ENCODE results near the gene FSIP1. TPM values are rescaled to one million over a fixed set of nuclear protein-coding genes. Genes with fewer than 3 reads are reported as not detected.

The FSIP1 gene
- polyA plus RNA-seq, 3 donors, result 0.10 to 0.48 (median 0.21) TPM

- no peak overlapping the region for H3K9ac ChIP-seq (ENCODE audit: insufficient read depth, low read length, poor library complexity, severe bottlenecking)
- DNase-seq, result no peak
- Mint-ChIP-seq H3K36me3 (no peaks in the 10 kb centered on the region), H3K27ac (no peak overlapping the region), H3K27me3 (ENCODE audit: low read depth in 3 of 3) (peaks cover 0 to 3% (median 0%) of the 10 kb centered on the region in 3 donors), H3K4me3 (no peak overlapping the region), H3K4me1 (no peaks in the 10 kb centered on the region), H3K9me3 (peaks cover 0 to 6% (median 2%) of the 10 kb centered on the region in 7 donors)
- no peaks in the 10 kb centered on the region for H3K79me2 ChIP-seq (ENCODE audit: insufficient read depth, low read length)
- TF ChIP-seq, protein P1, sequence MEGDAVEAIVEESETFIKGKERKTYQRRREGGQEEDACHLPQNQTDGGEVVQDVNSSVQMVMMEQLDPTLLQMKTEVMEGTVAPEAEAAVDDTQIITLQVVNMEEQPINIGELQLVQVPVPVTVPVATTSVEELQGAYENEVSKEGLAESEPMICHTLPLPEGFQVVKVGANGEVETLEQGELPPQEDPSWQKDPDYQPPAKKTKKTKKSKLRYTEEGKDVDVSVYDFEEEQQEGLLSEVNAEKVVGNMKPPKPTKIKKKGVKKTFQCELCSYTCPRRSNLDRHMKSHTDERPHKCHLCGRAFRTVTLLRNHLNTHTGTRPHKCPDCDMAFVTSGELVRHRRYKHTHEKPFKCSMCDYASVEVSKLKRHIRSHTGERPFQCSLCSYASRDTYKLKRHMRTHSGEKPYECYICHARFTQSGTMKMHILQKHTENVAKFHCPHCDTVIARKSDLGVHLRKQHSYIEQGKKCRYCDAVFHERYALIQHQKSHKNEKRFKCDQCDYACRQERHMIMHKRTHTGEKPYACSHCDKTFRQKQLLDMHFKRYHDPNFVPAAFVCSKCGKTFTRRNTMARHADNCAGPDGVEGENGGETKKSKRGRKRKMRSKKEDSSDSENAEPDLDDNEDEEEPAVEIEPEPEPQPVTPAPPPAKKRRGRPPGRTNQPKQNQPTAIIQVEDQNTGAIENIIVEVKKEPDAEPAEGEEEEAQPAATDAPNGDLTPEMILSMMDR (IDR thresholded peaks at IDR 0.05), result no peak
- 83% methylated on average over 1 of the region's 1 CpG for WGBS (ENCODE audit: insufficient coverage)
- H3K27me3 ChIP-seq (ENCODE audit: control insufficient read depth in 2 of 2, insufficient read depth in 2 of 2, low read length in 2 of 2), result no peaks in the 10 kb centered on the region
- H4K20me1 ChIP-seq (ENCODE audit: insufficient read depth, low read length), result no peaks in the 10 kb centered on the region
- no peaks in the 10 kb centered on the region for H3K9me3 ChIP-seq (replicated peaks in 1 of 2; ENCODE audit: control insufficient read depth in 1 of 2, insufficient read depth in 1 of 2, low read length in 2 of 2)
- no peak overlapping the region for H3K27ac ChIP-seq (ENCODE audit: low read depth in 1 of 2, low read length in 2 of 2)
- no peaks in the 10 kb centered on the region for H3K4me1 ChIP-seq (ENCODE audit: control insufficient read depth in 1 of 2, insufficient read depth in 2 of 2, low read length in 2 of 2)
- H2AFZ ChIP-seq (ENCODE audit: insufficient read depth, low read depth, low read length, poor library complexity, severe bottlenecking), result no peak overlapping the region
- intact Hi-C loops (cut with micrococcal nuclease), result loop anchor here in 1 of 2 donors (10.0 kb wide), 2 partner anchors 168 to 628 kb away; partner anchors contain the start of gene THBS1
- H3K36me3 ChIP-seq (replicated peaks in 1 of 2; ENCODE audit: control insufficient read depth in 1 of 2, insufficient read depth in 2 of 2, low read length in 2 of 2), result no peaks in the 10 kb centered on the region
- no peak overlapping the region for H3K4me3 ChIP-seq (replicated peaks in 1 of 3; ENCODE audit: low read depth in 2 of 3, low read length in 3 of 3)
- H3K4me2 ChIP-seq (replicated peaks; ENCODE audit: extremely low read depth, low read length, poor library complexity, severe bottlenecking), result no peak overlapping the region
Observed at GRCh38 chr15:39752991-39753390, 29.6 kb downstream of the FSIP1 start.

GRCh38 chr15:39752246-39752645 lies 30.4 kb downstream of the FSIP1 start:
- no peak overlapping the region for H3K4me3 ChIP-seq (replicated peaks in 1 of 3; ENCODE audit: low read depth in 2 of 3, low read length in 3 of 3)
- H3K27ac Mint-ChIP-seq, result no peak overlapping the region
- H3K36me3 Mint-ChIP-seq, result no peaks in the 10 kb centered on the region
- H3K36me3 ChIP-seq (replicated peaks in 1 of 2; ENCODE audit: control insufficient read depth in 1 of 2, insufficient read depth in 2 of 2, low read length in 2 of 2), result no peaks in the 10 kb centered on the region
- peaks cover 0 to 6% (median 2%) of the 10 kb centered on the region in 7 donors for H3K9me3 Mint-ChIP-seq
- H3K79me2 ChIP-seq (ENCODE audit: insufficient read depth, low read length), result no peaks in the 10 kb centered on the region
- no peak overlapping the region for H2AFZ ChIP-seq (ENCODE audit: insufficient read depth, low read depth, low read length, poor library complexity, severe bottlenecking)
- H3K27ac ChIP-seq (ENCODE audit: low read depth in 1 of 2, low read length in 2 of 2), result no peak overlapping the region
- H3K27me3 Mint-ChIP-seq (ENCODE audit: low read depth in 3 of 3), result peaks cover 0 to 3% (median 0%) of the 10 kb centered on the region in 3 donors
- no peaks in the 10 kb centered on the region for H3K4me1 Mint-ChIP-seq
- no peak overlapping the region for H3K9ac ChIP-seq (ENCODE audit: insufficient read depth, low read length, poor library complexity, severe bottlenecking)
- no peak overlapping the region for H3K4me3 Mint-ChIP-seq
- no peaks in the 10 kb centered on the region for H3K4me1 ChIP-seq (ENCODE audit: control insufficient read depth in 1 of 2, insufficient read depth in 2 of 2, low read length in 2 of 2)
- TF ChIP-seq, protein P1 (IDR thresholded peaks at IDR 0.05), result no peak
- H3K4me2 ChIP-seq (replicated peaks; ENCODE audit: extremely low read depth, low read length, poor library complexity, severe bottlenecking), result no peak overlapping the region
- no peak for DNase-seq
- no peaks in the 10 kb centered on the region for H3K27me3 ChIP-seq (ENCODE audit: control insufficient read depth in 2 of 2, insufficient read depth in 2 of 2, low read length in 2 of 2)
- H4K20me1 ChIP-seq (ENCODE audit: insufficient read depth, low read length), result no peaks in the 10 kb centered on the region
- intact Hi-C loops (cut with micrococcal nuclease), result loop anchor here in 1 of 2 donors (10.0 kb wide), 2 partner anchors 167 to 627 kb away; partner anchors contain the start of gene THBS1
- no peaks in the 10 kb centered on the region for H3K9me3 ChIP-seq (replicated peaks in 1 of 2; ENCODE audit: control insufficient read depth in 1 of 2, insufficient read depth in 1 of 2, low read length in 2 of 2)

Data from CD14-positive monocyte (primary cell).